PC-3 (cell line): ENCODE measurements around the gene MGAT5. TPM values are rescaled to one million over a fixed set of nuclear protein-coding genes. Genes with fewer than 3 reads are reported as not detected.

Source experiments
- ATAC-seq: fragments of 200-7000 bp; cut with Tn5 transposase; 2 replicates; pipeline ENCODE4 v1.9.1; 2020; ENCODE audit warnings: mild to moderate bottlenecking, moderate library complexity
- BruUV-seq: library from RNA; stranded (reverse); fragments of 400-500 nt; replicated peaks from 2 replicates; lab custom pipeline; 2021; lab: Mats Ljungman, UMichigan
- CTCF ChIA-PET: fragments of 300-600 bp; sonication (Branson Sonifier 250); formaldehyde crosslinking; loops from one replicate; lab custom pipeline; 2022; ENCODE audit warnings: antibody characterized with exemption; lab: Charles Lee
- POLR2A ChIA-PET: fragments of 300-600 bp; sonication (Branson Sonifier 250); formaldehyde crosslinking; loops from one replicate; lab custom pipeline; 2022; ENCODE audit warnings: antibody characterized with exemption; ENCODE audit not compliant: unreplicated experiment; lab: Charles Lee
- DNase-seq: peaks from one replicate; pipeline ENCODE4 v3.0.0-alpha.2; 2015
- H2AFZ ChIP-seq: fragments of 300-600 bp; sonication (generic); 2 replicates; pipeline ENCODE4 v1.6.0; 2016; ENCODE audit warnings: antibody characterized with exemption, low read length
- H3F3A ChIP-seq: fragments of 300-600 bp; sonication (generic); one replicate; pipeline ENCODE4 v1.6.0; 2017; ENCODE audit warnings: antibody characterized with exemption, low read length, control low read depth, mild to moderate bottlenecking; ENCODE audit not compliant: unreplicated experiment
- H3K27ac ChIP-seq: fragments of 300-600 bp; sonication (generic); 2 replicates; pipeline ENCODE4 v1.5.1; 2016; ENCODE audit warnings: mild to moderate bottlenecking, low read length
- H3K27me3 ChIP-seq: fragments of 300-600 bp; sonication (generic); 2 replicates; pipeline ENCODE4 v1.6.1; 2016; ENCODE audit warnings: low read length, mixed read lengths
- H3K36me3 ChIP-seq: fragments of 300-600 bp; sonication (generic); 2 replicates; pipeline ENCODE4 v1.6.1; 2016; ENCODE audit warnings: low read depth, mixed run types, low read length, mixed read lengths
- H3K4me1 ChIP-seq: fragments of 300-600 bp; sonication (generic); 2 replicates; pipeline ENCODE4 v1.5.1; 2016; ENCODE audit warnings: low read length; ENCODE audit not compliant: insufficient read depth
- H3K4me2 ChIP-seq: fragments of 300-600 bp; sonication (generic); 2 replicates; pipeline ENCODE4 v1.6.0; 2016; ENCODE audit warnings: low read length
- H3K4me3 ChIP-seq: fragments of 300-600 bp; sonication (generic); 2 replicates; pipeline ENCODE4 v1.5.1; 2016; ENCODE audit warnings: mild to moderate bottlenecking, low read length, mixed read lengths
- H3K79me2 ChIP-seq: fragments of 300-600 bp; sonication (generic); 2 replicates; pipeline ENCODE4 v1.6.1; 2017; ENCODE audit warnings: low read length, mixed read lengths
- H3K9ac ChIP-seq: fragments of 300-600 bp; sonication (generic); 2 replicates; pipeline ENCODE4 v1.6.0; 2016; ENCODE audit warnings: mild to moderate bottlenecking, low read length
- H3K9me2 ChIP-seq: fragments of 300-600 bp; sonication (generic); replicated peaks from 2 replicates; pipeline ENCODE4 v1.6.1; 2016; ENCODE audit warnings: mixed run types, low read length, mixed read lengths
- H3K9me3 ChIP-seq: fragments of 300-600 bp; sonication (generic); 2 replicates; pipeline ENCODE4 v1.6.1; 2016; ENCODE audit warnings: low read length, mixed read lengths
- H4K20me1 ChIP-seq: fragments of 300-600 bp; sonication (generic); 2 replicates; pipeline ENCODE4 v1.6.1; 2016; ENCODE audit warnings: low read length, mixed read lengths
- EZH2 ChIP-seq: fragments of 300-600 bp; sonication (generic); IDR thresholded peaks from one replicate; pipeline ENCODE4 v1.6.1; 2017; ENCODE audit warnings: antibody characterized with exemption, mild to moderate bottlenecking, low read length; ENCODE audit not compliant: unreplicated experiment
- EZH2phosphoT487 ChIP-seq: fragments of 300-600 bp; sonication (generic); IDR thresholded peaks from 2 replicates; pipeline ENCODE4 v1.6.1; 2018; ENCODE audit warnings: mild to moderate bottlenecking, antibody characterized with exemption, low read length, borderline replicate concordance
- intact Hi-C: fragments of 100-400 bp; cut with micrococcal nuclease; formaldehyde crosslinking; loops from 2 replicates; pipeline ENCODE4 v1.9.0; 2023
- total RNA-seq: library from RNA; depleted of rRNA; stranded (reverse); fragments of >200 nt; gene quantifications from 2 replicates; pipeline ENCODE4 v1.2.3, GENCODE V29; 2014
- TF ChIP-seq, protein P1 (sequence below): fragments of 300-600 bp; sonication (generic); conservative IDR thresholded peaks from 2 replicates; pipeline ENCODE4 v1.5.1; 2017; ENCODE audit warnings: antibody characterized with exemption, low read depth, mild to moderate bottlenecking, low read length

MGAT5 gene
- total RNA-seq, 1 experiment from 2014 or later = 33.8 TPM

DNA sequence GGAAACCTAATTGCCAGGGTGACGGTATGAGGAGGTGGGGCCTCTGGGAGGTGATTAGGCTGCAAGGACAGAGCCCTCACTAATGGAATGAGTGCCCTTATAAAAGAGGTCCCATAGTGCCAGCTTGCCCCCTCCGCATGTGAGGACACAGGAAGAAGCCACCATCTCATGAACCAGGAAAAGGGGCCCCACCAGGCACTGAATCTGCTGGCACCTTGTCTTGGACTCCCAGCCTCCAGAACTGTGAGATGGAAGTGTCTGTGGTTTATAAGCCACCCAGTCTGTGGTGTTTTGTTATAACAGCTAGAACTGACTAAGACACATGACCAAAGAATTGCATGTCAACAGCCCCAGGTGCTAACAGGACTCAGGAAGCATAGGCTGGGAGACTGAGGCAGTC is 214.3 kb downstream of the MGAT5 start:
- H2AFZ ChIP-seq = no peak overlapping the region
- no peaks in the 10 kb centered on the region for H3F3A ChIP-seq
- CTCF ChIA-PET = no interaction called here
- no peaks in the 10 kb centered on the region for H3K36me3 ChIP-seq
- H3K27ac ChIP-seq = no peak overlapping the region
- H3K9me2 ChIP-seq = no peaks in the 10 kb centered on the region
- ATAC-seq (no peak), DNase-seq (no peak)
- no peaks in the 10 kb centered on the region for H3K4me1 ChIP-seq
- no peak overlapping the region for H3K4me3 ChIP-seq
- POLR2A ChIA-PET = no interaction called here
- no peaks in the 10 kb centered on the region for H3K79me2 ChIP-seq
- H3K4me2 ChIP-seq = no peak overlapping the region
- TF ChIP-seq, protein P1, sequence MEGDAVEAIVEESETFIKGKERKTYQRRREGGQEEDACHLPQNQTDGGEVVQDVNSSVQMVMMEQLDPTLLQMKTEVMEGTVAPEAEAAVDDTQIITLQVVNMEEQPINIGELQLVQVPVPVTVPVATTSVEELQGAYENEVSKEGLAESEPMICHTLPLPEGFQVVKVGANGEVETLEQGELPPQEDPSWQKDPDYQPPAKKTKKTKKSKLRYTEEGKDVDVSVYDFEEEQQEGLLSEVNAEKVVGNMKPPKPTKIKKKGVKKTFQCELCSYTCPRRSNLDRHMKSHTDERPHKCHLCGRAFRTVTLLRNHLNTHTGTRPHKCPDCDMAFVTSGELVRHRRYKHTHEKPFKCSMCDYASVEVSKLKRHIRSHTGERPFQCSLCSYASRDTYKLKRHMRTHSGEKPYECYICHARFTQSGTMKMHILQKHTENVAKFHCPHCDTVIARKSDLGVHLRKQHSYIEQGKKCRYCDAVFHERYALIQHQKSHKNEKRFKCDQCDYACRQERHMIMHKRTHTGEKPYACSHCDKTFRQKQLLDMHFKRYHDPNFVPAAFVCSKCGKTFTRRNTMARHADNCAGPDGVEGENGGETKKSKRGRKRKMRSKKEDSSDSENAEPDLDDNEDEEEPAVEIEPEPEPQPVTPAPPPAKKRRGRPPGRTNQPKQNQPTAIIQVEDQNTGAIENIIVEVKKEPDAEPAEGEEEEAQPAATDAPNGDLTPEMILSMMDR = no peak
- H4K20me1 ChIP-seq = no peaks in the 10 kb centered on the region
- H3K27me3 ChIP-seq = no peaks in the 10 kb centered on the region
- no TSS peak for BruUV-seq
- intact Hi-C loops = no loop called here
- no peak overlapping the region for H3K9ac ChIP-seq
- H3K9me3 ChIP-seq = no peaks in the 10 kb centered on the region

DNA sequence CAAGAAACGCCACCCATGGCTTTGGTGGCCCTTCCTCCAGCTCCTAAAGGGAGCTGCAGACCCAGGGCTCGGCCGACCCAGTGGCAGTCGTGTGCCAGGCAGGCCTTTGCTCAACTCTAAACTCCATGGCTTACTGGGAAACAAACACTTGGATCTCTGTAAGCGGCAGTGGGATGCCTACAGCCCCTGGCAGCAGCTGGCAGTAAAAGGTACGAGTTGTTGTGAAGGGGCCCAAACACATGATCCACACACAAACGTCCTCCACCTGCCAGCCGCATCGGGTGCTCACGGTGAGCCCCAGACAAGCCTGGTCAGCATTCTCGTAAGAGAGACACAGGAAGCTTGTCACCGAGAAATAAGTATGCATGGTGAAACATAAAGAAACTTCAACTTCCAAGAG is 214.9 kb downstream of the MGAT5 start:
- H3K9ac ChIP-seq = no peak overlapping the region
- H3K4me1 ChIP-seq = no peaks in the 10 kb centered on the region
- H3K27ac ChIP-seq = no peak overlapping the region
- TF ChIP-seq EZH2 = no peak
- TF ChIP-seq, protein P1 = no peak
- TF ChIP-seq EZH2phosphoT487 = no peak
- CTCF ChIA-PET = no interaction called here
- BruUV-seq = no TSS peak
- DNase-seq (no peak), ATAC-seq (no peak)
- H3K79me2 ChIP-seq = no peaks in the 10 kb centered on the region
- no peaks in the 10 kb centered on the region for H3K9me3 ChIP-seq
- no peak overlapping the region for H3K4me3 ChIP-seq
- no peaks in the 10 kb centered on the region for H3K27me3 ChIP-seq
- no peaks in the 10 kb centered on the region for H4K20me1 ChIP-seq
- no peak overlapping the region for H2AFZ ChIP-seq
- H3K36me3 ChIP-seq = no peaks in the 10 kb centered on the region
- intact Hi-C loops = no loop called here
- H3K4me2 ChIP-seq = no peak overlapping the region
- H3F3A ChIP-seq = no peaks in the 10 kb centered on the region
- no peaks in the 10 kb centered on the region for H3K9me2 ChIP-seq
- POLR2A ChIA-PET = no interaction called here

DNA sequence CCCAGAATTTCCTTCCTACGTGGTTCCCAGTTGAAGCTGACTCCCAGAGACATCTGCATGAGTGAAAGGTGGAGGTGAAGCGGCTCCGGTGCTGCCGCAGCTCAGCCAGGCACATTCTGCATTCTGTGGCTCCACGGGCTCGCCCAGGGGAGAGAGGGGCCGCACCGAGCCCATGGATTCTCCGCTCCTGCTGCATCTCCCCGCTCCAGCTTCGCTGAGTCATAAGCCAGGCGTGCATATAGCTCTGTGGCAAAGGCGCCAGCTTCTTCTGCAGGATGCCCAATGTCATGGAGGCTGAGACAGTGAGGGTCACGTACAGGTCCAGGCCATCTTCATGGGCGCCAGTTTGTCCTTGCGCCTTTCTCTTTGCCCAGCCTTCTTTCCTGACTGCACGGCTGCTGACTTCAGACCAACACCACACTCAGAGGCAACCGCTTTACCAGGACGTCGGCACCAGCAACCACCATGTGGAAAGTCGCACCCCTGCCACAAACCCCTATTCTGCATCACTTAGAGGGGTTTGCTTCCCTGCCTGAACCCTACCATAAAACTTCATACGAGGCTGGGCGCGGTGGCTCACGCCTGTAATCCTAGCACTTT is 215.7 kb downstream of the MGAT5 start:
- DNase-seq (no peak), ATAC-seq (no peak)
- Histone ChIP-seq H3K4me3 (no peak overlapping the region), H3F3A (no peaks in the 10 kb centered on the region), H3K9me2 (no peaks in the 10 kb centered on the region), H3K4me2 (no peak overlapping the region), H4K20me1 (no peaks in the 10 kb centered on the region), H3K9ac (no peak overlapping the region), H3K79me2 (no peaks in the 10 kb centered on the region), H3K27me3 (no peaks in the 10 kb centered on the region), H3K27ac (no peak overlapping the region), H3K4me1 (no peaks in the 10 kb centered on the region), H3K36me3 (no peaks in the 10 kb centered on the region), H3K9me3 (no peaks in the 10 kb centered on the region), H2AFZ (no peak overlapping the region)
- TF ChIP-seq, protein P1 = no peak
- TF ChIP-seq EZH2phosphoT487 = no peak
- TF ChIP-seq EZH2 = no peak
- POLR2A ChIA-PET = no interaction called here
- intact Hi-C loops = no loop called here
- CTCF ChIA-PET = interaction anchor here (0.6 kb wide), 1 partner anchor 29 kb away, joined by 16 read pairs; no protein-coding TSS in a partner anchor
- no TSS peak for BruUV-seq
